GM19467 (cell line): Measurements from ENCODE around the gene AHCY.
"Not testable (repeated sequence)": the region's sequence is repeated elsewhere in the genome, so short reads cannot be mapped to it uniquely, and the experiment has no call there.

Source experiments
- ATAC-seq: cut with Tn5 transposase; IDR thresholded peaks from one replicate; pipeline ENCODE4 v1.9.1; 2021; ENCODE audit warnings: mild to moderate bottlenecking, moderate library complexity; ENCODE audit not compliant: unreplicated experiment

The AHCY gene

GRCh38 chr20:34299556-34300255, 3.4 kb downstream of the AHCY start:
- no peak for ATAC-seq

- ATAC-seq: not testable (repeated sequence)
Measured at GRCh38 chr20:34298294-34298784, 4.8 kb downstream of the AHCY start.

GRCh38 chr20:34296468-34296867, 6.7 kb downstream of the AHCY start:
- no peak for ATAC-seq

GRCh38 chr20:34295284-34295683, 7.9 kb downstream of the AHCY start:
- no peak for ATAC-seq

- ATAC-seq: no peak
Measured at GRCh38 chr20:34294563-34294962, 8.6 kb downstream of the AHCY start.

GRCh38 chr20:34293589-34293988, 9.6 kb downstream of the AHCY start:
- no peak for ATAC-seq

- no peak for ATAC-seq
Measured at GRCh38 chr20:34293119-34293518, 10.0 kb downstream of the AHCY start.

- no peak for ATAC-seq
Measured at GRCh38 chr20:34292496-34292895, 10.7 kb downstream of the AHCY start.

- ATAC-seq: no peak
Measured at GRCh38 chr20:34290471-34290870, 12.7 kb downstream of the AHCY start.

GRCh38 chr20:34287500-34287899, 15.7 kb downstream of the AHCY start:
- ATAC-seq: not testable (repeated sequence)

- ATAC-seq: no peak
Measured at GRCh38 chr20:34285450-34285849, 17.7 kb downstream of the AHCY start.

GRCh38 chr20:34283844-34284243, 19.3 kb downstream of the AHCY start:
- ATAC-seq: no peak

- no peak for ATAC-seq
Measured at GRCh38 chr20:34282041-34282440, 21.1 kb downstream of the AHCY start.

- ATAC-seq: no peak
Measured at GRCh38 chr20:34281177-34281576, 22.0 kb downstream of the AHCY start.

- ATAC-seq: no peak
Measured at GRCh38 chr20:34274694-34275093, 28.5 kb downstream of the AHCY start.

- no peak for ATAC-seq
Measured at GRCh38 chr20:34271956-34272355, 31.2 kb downstream of the AHCY start.

- no peak for ATAC-seq
Measured at GRCh38 chr20:34269996-34270627, 33.0 kb downstream of the AHCY start.

GRCh38 chr20:34268851-34269636, 34.1 kb downstream of the AHCY start:
- no peak for ATAC-seq

GRCh38 chr20:34268145-34268544, 35.0 kb downstream of the AHCY start:
- ATAC-seq: no peak

GRCh38 chr20:34264141-34264540, 39.0 kb downstream of the AHCY start:
- ATAC-seq: no peak

- ATAC-seq: not testable (repeated sequence)
Measured at GRCh38 chr20:34263468-34263867, 39.7 kb downstream of the AHCY start.
